Neural cell (in vitro differentiated cells): ENCODE results near the gene DIRAS1. TPM values are rescaled to one million over a fixed set of nuclear protein-coding genes. Genes with fewer than 3 reads are reported as not detected.

ENCODE experiments used
- H2AFZ ChIP-seq: fragments of 200-600, 300-800 bp; sonication (generic), shearing (Covaris generic); 2 replicates; pipeline ENCODE4 v1.6.0; 2014; ENCODE audit warnings: low read depth, mild to moderate bottlenecking, antibody characterized with exemption, low read length, moderate library complexity
- H3F3A ChIP-seq: fragments of 200-600 bp; shearing (Covaris generic); 2 replicates; pipeline ENCODE4 v1.6.1; 2016; ENCODE audit warnings: mild to moderate bottlenecking, moderate library complexity, mixed read lengths, antibody characterized with exemption, low read length; ENCODE audit not compliant: insufficient read depth, poor library complexity, severe bottlenecking
- H3K27ac ChIP-seq: fragments of 200-600, 300-800 bp; sonication (generic), shearing (Covaris generic); 2 replicates; pipeline ENCODE4 v1.5.1; 2014; ENCODE audit warnings: mild to moderate bottlenecking, low read length, moderate library complexity
- H3K27me3 ChIP-seq: fragments of 300-800, 200-600 bp; sonication (generic), shearing (Covaris generic); 2 replicates; pipeline ENCODE4 v1.6.0; 2014; ENCODE audit warnings: mild to moderate bottlenecking, low read depth, low read length, moderate library complexity; ENCODE audit not compliant: insufficient read depth
- H3K36me3 ChIP-seq: fragments of 300-800, 200-600 bp; sonication (generic), shearing (Covaris generic); 2 replicates; pipeline ENCODE4 v1.5.1; 2014; ENCODE audit warnings: mild to moderate bottlenecking, antibody characterized with exemption, low read length, moderate library complexity; ENCODE audit not compliant: insufficient read depth
- H3K4me2 ChIP-seq: fragments of 300-800, 200-600 bp; sonication (generic), shearing (Covaris generic); 2 replicates; pipeline ENCODE4 v1.6.0; 2014; ENCODE audit warnings: mild to moderate bottlenecking, low read length
- H3K4me3 ChIP-seq: fragments of 300-800, 200-600 bp; sonication (generic), shearing (Covaris generic); 2 replicates; pipeline ENCODE4 v1.5.1; 2014; ENCODE audit warnings: mild to moderate bottlenecking, low read length, moderate library complexity
- H3K79me2 ChIP-seq: fragments of 200-600 bp; shearing (Covaris generic); replicated peaks from 2 replicates; pipeline ENCODE4 v1.6.0; 2014; ENCODE audit warnings: mild to moderate bottlenecking, low read length, moderate library complexity; ENCODE audit not compliant: insufficient read depth
- H3K9ac ChIP-seq: fragments of 300-800, 200-600 bp; sonication (generic), shearing (Covaris generic); 2 replicates; pipeline ENCODE4 v1.6.1; 2016; ENCODE audit warnings: mild to moderate bottlenecking, low read length, mixed read lengths
- H3K9me2 ChIP-seq: fragments of 200-600 bp; shearing (Covaris generic); 2 replicates; pipeline ENCODE4 v1.6.1; 2016; ENCODE audit warnings: mild to moderate bottlenecking, low read length, mixed read lengths; ENCODE audit not compliant: insufficient read depth
- H3K9me3 ChIP-seq: fragments of 200-600, 300-800 bp; sonication (generic), shearing (Covaris generic); 2 replicates; pipeline ENCODE4 v1.6.1; 2016; ENCODE audit warnings: mild to moderate bottlenecking, mixed run types, low read length, moderate library complexity, mixed read lengths
- H4K20me1 ChIP-seq: fragments of 200-600 bp; shearing (Covaris generic); 2 replicates; pipeline ENCODE4 v1.6.1; 2016; ENCODE audit warnings: mild to moderate bottlenecking, mixed run types; ENCODE audit not compliant: insufficient read depth
- EP300 ChIP-seq: fragments of 450-650 bp; conservative IDR thresholded peaks from 2 replicates; pipeline ENCODE4 v1.6.1; 2014; ENCODE audit warnings: antibody characterized with exemption, mild to moderate bottlenecking, moderate library complexity; ENCODE audit not compliant: poor library complexity, severe bottlenecking
- EZH2 ChIP-seq: fragments of 200-600, 300-800 bp; shearing (Covaris generic), sonication (generic); IDR thresholded peaks from 2 replicates; pipeline ENCODE4 v1.6.1; 2014; ENCODE audit warnings: antibody characterized with exemption, low read length, borderline replicate concordance, mild to moderate bottlenecking; ENCODE audit not compliant: insufficient read depth, poor library complexity, severe bottlenecking
- MXI1 ChIP-seq: fragments of 450-650 bp; conservative IDR thresholded peaks from 2 replicates; pipeline ENCODE4 v1.6.1; 2014; ENCODE audit warnings: antibody characterized with exemption, mild to moderate bottlenecking; ENCODE audit not compliant: poor library complexity, severe bottlenecking
- POLR2AphosphoS5 ChIP-seq: IDR thresholded peaks from 2 replicates; pipeline ENCODE4 v1.6.1; 2012
- RAD21 ChIP-seq: fragments of 450-650 bp; conservative IDR thresholded peaks from 2 replicates; pipeline ENCODE4 v1.6.1; 2014; ENCODE audit warnings: antibody characterized with exemption, mild to moderate bottlenecking, moderate library complexity
- REST ChIP-seq: IDR thresholded peaks from 2 replicates; pipeline ENCODE4 v1.6.1; 2012; ENCODE audit warnings: borderline replicate concordance
- SMC3 ChIP-seq: fragments of 450-650 bp; conservative IDR thresholded peaks from 2 replicates; pipeline ENCODE4 v1.6.1; 2014; ENCODE audit warnings: antibody characterized with exemption, mild to moderate bottlenecking, moderate library complexity; ENCODE audit not compliant: poor library complexity
- TAF1 ChIP-seq: IDR thresholded peaks from 2 replicates; pipeline ENCODE4 v1.6.1; 2012; ENCODE audit warnings: low read depth
- polyA plus RNA-seq: library from polyadenylated mRNA; depleted of rRNA; stranded (reverse); fragments of >200 nt; gene quantifications from 2 replicates; pipeline ENCODE4 v1.2.3, GENCODE V29; 2014
- TF ChIP-seq, protein P1 (sequence below): fragments of 450-650 bp; IDR thresholded peaks from 2 replicates; pipeline ENCODE4 v1.5.1; 2014; ENCODE audit warnings: antibody characterized with exemption, mild to moderate bottlenecking, moderate library complexity; ENCODE audit not compliant: poor library complexity, severe bottlenecking

Gene DIRAS1
- polyA plus RNA-seq, 1 donor from 2014 or later: 39.8 TPM

GRCh38 chr19:2716722-2717637, 4.2 kb downstream of the DIRAS1 start:
- no peak overlapping the region for H3K27ac ChIP-seq
- no peaks in the 10 kb centered on the region for H4K20me1 ChIP-seq
- no peak overlapping the region for H3K4me3 ChIP-seq
- TF ChIP-seq MXI1 (no peak), EP300 (no peak), RAD21 (no peak), POLR2AphosphoS5 (no peak), REST (no peak), SMC3 (no peak), TAF1 (no peak), EZH2 (no peak)
- TF ChIP-seq, protein P1, sequence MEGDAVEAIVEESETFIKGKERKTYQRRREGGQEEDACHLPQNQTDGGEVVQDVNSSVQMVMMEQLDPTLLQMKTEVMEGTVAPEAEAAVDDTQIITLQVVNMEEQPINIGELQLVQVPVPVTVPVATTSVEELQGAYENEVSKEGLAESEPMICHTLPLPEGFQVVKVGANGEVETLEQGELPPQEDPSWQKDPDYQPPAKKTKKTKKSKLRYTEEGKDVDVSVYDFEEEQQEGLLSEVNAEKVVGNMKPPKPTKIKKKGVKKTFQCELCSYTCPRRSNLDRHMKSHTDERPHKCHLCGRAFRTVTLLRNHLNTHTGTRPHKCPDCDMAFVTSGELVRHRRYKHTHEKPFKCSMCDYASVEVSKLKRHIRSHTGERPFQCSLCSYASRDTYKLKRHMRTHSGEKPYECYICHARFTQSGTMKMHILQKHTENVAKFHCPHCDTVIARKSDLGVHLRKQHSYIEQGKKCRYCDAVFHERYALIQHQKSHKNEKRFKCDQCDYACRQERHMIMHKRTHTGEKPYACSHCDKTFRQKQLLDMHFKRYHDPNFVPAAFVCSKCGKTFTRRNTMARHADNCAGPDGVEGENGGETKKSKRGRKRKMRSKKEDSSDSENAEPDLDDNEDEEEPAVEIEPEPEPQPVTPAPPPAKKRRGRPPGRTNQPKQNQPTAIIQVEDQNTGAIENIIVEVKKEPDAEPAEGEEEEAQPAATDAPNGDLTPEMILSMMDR: no peak
- H3K9ac ChIP-seq: no peak overlapping the region
- H3K27me3 ChIP-seq: no peaks in the 10 kb centered on the region
- no peaks in the 10 kb centered on the region for H3K9me3 ChIP-seq
- no peak overlapping the region for H2AFZ ChIP-seq
- peaks cover 14% of the 10 kb centered on the region for H3K36me3 ChIP-seq
- H3F3A ChIP-seq: no peaks in the 10 kb centered on the region
- H3K9me2 ChIP-seq: no peaks in the 10 kb centered on the region
- no peak overlapping the region for H3K4me2 ChIP-seq
- no peaks in the 10 kb centered on the region for H3K79me2 ChIP-seq

GRCh38 chr19:2716275-2716650, 4.9 kb downstream of the DIRAS1 start:
- no peaks in the 10 kb centered on the region for H3K9me2 ChIP-seq
- no peak overlapping the region for H3K9ac ChIP-seq
- H3K4me2 ChIP-seq: no peak overlapping the region
- no peak overlapping the region for H3K27ac ChIP-seq
- no peaks in the 10 kb centered on the region for H4K20me1 ChIP-seq
- H3K36me3 ChIP-seq: peaks cover 14% of the 10 kb centered on the region
- no peak overlapping the region for H2AFZ ChIP-seq
- H3K4me3 ChIP-seq: no peak overlapping the region
- H3K27me3 ChIP-seq: no peaks in the 10 kb centered on the region
- TF ChIP-seq RAD21: no peak
- TF ChIP-seq SMC3: no peak
- no peak for TF ChIP-seq TAF1
- no peak for TF ChIP-seq REST
- TF ChIP-seq EZH2: no peak
- no peak for TF ChIP-seq EP300
- no peak for TF ChIP-seq POLR2AphosphoS5
- no peak for TF ChIP-seq MXI1
- TF ChIP-seq, protein P1: no peak
- no peaks in the 10 kb centered on the region for H3F3A ChIP-seq
- no peaks in the 10 kb centered on the region for H3K79me2 ChIP-seq
- no peaks in the 10 kb centered on the region for H3K9me3 ChIP-seq
